HG03135 (cell line): ENCODE measurements around the gene AP4B1.

Experiments used
- ATAC-seq: cut with Tn5 transposase; IDR thresholded peaks from one replicate; pipeline ENCODE4 v1.9.1; 2021; ENCODE audit warnings: mild to moderate bottlenecking, moderate library complexity; ENCODE audit not compliant: unreplicated experiment

Gene AP4B1

DNA sequence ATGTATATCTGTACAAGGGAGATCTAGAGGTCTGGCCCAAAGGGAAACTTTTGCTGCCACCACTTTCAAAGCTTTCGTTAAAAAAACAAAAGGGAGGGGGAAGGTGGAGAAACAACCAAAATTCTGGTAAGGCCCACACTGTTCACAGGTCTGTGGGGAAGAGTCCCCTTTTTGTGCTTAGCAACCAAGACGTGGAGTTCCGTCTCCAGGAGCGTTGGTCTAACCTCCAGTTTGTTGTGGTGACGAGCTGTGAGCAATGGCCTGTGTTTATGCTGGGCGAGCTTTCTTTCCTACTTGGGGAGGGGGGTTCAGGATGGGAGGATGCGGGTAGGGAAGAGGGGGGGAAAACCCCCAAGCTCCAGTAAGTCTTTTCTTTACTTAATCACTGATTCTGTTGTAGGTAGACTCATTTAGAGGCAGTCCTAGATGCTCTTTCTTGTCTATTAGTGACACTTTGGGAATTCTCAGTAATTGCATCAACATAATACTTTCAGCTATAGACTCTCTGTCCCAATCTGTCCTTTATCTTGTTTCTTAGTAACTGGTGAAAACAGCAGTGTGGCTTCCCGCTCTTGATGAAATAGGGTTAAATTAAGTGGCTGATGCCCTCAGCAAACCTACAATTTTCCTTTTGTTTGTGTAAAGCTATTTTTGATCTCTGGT, 26.0 kb upstream of the AP4B1 start:
- ATAC-seq = peak; percentile 47

DNA sequence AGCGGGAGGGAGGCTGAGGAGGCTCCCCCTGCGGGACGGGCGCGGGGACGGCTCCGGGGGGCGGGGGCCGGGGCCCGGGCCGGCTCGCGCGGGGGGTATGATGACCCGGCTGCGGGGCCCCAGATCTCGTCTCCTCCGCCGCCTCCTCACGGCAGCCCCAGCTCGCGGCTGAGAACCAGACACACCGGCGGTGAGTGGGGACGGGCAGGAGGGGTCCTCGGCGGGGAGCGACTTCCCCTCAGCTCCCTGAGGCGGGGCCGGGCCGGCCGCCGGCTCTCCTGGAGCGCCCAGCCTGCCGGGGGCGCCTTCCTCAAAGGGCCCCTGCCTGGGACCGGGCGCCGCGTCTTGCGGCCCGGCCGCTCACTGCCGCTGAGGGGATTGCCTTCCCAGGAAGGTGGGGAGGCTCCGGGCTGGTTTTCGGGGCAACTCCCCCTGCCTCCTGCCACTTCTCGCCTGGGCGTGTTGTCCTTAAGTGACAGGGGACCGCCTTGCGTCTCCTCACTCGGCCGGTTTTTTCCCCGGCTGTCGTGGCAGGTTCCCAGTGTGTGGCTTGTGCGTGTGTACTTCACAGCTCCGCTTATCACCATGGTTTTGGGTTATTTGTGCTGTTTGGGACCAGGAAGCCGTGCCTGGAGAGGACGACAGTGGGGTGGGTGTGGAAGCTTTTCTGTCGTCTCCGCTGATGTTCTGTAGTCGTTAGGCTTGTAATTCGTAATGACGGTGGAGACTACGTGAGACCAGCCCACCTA, 25.3 kb upstream of the AP4B1 start:
- peak; percentile 32 for ATAC-seq

DNA sequence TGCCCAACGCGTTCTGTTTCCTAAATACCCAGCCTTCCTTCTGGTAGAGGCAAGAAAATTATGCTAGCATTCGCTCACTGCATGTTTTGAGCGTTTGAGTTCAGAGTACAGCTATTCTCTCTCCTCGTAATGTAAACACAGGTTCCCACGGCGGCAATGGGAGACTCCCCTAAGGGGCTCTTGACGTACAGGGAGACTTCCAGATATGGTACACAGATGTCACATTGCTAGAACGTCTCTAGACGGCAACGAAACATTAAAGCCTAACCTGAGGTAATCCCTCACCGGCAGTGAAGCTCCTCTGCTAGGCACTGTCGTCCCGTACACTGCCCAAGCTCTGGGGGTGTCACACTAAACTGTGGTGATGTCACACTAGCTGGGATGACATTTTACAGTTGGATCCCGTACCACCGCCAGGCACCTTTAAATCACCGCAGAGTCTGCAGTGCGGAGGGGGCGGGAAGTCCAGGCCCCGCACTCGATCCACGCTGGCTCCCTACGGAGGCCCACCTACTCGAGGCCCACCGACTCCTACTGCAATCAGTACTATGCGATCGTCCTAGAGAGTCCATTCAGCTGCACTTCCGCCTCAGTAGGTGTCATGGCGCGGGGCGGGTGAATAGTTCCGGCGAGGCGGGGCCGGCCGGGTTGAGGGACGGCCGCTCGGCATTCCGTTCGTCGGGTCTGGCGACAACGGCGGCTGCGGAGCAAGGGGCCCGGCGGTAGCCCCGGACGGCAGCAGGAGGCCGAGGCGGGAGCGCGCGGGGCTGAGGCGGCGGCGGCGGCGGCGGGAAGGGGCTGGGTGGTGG, 24.5 kb upstream of the AP4B1 start, which contains the start of gene HIPK1:
HIPK1 (plus strand) TSS at position 384 of the 809 bp plus-strand sequence.
- ATAC-seq = peak; percentile 55

DNA sequence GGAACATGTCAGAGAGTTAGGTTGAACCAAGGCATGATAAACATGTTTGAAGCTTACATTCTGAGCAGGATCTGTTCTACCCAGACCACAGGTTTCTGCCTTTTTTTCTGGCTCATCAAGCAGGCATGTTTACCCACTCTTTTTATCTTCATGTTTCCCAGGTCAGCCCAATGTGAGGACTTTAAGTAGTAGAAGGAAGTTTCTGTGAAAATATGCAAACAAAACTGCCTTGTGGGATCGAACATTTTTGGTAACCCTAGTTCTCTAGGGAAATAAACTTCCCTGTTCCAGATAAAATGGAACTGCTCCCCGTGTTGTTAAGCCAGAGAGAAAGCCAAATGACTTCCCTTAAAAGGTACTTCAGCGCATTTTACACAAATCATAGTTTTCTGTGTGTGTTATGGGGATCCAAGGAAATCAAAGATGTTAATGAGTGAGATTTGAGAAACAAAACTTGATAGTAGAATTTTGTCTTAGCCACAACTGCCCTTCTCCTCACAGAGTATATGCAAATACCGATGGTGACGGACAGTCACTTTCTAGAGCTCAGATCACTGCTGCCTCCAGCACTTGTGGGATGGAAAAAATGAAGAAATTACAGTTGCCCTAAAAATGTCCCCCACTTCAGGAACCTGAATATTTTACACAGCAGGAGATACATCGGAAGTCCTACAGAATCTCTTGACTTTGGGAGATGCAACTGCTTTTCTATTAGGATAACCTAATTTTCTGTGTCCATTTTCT, 23.8 kb upstream of the AP4B1 start:
- ATAC-seq = no peak

DNA sequence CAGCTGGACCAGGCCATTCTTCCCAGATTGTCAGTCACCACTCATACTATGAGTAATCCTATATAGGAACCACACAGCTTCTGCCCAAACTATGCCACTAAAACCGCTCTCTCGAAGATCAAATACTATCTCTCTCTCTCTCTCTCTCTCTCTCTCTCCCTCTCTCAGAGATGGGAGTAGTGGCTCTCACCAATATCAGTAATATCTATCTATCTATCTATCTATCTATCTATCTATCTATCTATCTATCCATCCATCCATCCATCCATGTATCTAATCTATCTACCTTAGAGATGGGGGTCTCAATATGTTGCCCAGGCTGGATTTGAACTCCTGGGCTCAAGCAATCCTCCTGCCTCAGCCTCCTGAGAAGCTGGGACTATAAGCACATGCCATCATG, 19.9 kb upstream of the AP4B1 start:
- no peak for ATAC-seq

DNA sequence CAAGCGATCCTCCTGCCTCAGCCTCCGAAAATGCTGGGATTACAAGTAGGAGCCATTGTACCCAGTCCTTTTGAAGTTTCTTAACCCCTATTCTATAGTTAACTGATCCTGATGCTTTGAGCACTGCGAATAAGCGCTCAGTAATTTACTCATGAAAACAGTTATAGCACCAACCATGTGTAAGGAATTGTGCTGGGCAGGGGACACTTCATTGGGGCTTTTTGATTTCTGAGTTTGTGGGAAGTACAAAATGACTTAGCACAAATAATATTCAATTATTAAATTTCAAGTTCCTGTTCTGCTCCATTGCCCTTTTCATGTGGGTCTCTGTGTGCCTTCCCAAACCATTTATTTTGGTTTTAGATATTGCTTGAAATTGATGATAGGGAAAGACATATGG, 18.4 kb upstream of the AP4B1 start:
- ATAC-seq = no peak

DNA sequence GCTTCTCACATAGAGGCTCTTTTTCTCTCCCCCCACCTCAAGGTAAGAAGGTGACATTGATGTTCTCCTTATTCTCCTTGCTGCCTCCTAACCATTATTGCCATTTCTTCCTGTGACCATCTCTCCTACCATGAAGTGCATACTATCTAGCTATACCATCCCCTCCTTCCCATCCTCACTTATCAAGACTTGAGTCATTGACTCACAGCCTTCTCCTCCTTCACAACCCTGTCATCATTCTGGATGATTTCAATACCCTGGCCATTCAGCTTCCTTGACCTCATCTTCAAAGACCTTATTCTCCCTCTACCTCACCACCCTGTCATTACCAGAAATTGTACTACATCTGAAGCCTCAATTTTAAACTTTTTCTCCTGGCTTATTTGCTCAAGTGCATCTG, 13.6 kb upstream of the AP4B1 start:
- no peak for ATAC-seq

DNA sequence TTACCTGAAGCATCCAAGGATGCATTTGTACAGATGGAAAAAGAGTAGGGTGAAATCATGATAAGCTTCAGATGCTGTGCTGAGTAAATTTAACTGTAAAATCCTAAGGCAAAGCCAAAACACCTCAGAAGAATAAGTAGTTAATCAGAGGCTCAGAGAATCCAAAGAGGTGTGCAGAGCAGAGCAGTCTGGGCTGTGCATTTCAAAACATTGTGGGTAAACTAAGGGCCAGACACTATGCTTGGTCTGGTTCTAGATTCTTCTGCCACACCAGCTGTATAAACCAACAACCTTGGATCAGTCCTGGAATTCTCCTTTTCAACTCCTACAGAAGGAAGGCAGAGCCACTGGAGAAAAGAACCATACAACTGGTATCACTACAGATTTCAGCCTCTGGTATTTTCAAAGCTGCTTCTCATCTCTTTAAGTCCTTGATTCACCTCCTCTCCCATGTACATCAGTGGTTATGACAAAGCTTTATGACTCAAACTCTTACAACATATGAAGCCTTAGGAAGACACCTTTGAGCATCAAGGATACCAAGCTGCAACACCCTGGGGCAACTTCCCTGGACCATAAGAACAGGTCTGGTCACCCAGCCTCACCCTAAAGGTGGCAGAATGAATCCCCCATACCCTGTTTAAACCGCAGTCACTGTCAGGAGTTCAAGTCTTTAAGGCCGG, 12.9 kb upstream of the AP4B1 start:
- ATAC-seq = no peak

DNA sequence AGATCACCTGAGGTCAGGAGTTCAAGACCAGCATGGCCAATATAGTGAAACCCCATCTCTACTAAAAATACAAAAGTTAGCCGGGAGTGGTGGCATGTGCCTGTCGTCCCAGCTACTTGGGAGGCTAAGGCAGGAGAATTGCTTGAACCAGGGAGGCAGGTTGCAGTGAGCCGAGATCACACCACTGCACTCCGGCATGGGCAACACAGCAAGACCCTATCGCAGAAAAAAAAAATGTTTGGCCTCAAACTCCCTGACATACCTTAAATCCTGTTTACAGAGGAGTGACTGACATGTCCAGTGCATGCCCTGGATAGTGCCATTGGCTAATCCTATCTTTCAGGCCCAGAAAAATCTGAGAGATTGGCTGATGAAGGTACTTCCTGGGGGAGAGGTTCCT, 12.4 kb upstream of the AP4B1 start:
- ATAC-seq = no peak

DNA sequence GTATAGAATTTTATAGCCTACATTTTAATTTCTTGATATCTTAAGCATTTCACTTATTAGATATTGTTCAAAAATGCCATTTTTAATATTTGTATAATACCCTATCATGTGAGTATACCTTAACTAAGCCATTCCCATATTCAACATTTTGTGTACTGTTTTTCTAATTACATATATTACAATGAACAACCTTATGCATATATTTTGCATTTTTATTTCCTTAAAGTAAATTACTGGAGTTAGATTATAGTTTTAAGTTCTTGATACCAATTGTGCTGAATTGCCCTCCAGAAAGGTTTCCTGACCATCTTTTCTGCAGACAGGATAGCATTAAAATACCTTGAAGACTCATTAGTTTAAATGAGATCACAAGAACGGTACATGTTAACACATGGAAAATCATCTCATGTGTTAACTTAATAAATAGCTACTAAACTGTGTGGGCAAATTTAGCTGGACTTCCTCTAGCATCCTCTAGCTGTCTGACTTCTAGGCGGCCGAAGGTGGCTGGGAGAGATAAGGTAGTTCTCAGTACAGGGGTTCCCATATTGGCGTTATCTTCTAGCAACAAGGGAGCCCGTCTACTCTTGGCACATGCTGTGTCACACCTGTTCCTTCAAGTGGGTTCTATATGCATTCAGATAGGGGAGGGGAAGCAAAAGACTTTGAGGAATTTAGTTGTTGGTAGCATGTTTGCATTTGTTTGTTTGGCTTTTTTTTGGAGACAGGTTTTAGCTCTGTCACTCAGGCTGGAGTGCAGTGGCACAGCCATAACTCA, 9.5 kb upstream of the AP4B1 start:
- ATAC-seq = no peak

DNA sequence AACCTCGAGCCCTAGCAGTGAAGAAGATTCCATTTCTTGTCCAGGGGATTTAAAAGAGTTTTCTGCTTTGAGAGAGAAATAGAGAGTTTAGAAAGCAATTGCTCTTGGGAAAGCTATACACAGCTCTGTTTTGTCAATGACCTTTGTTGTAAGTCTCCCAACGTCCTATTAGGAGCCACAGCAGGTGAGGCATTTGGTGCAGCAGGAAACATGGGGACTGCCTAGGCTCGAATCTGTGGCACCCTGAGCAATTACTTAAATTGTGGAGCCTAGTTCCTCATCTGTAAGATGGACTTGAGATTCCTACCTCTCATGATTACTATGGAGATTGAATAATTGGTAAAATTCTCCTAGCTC, 8.7 kb upstream of the AP4B1 start:
- ATAC-seq = no peak

DNA sequence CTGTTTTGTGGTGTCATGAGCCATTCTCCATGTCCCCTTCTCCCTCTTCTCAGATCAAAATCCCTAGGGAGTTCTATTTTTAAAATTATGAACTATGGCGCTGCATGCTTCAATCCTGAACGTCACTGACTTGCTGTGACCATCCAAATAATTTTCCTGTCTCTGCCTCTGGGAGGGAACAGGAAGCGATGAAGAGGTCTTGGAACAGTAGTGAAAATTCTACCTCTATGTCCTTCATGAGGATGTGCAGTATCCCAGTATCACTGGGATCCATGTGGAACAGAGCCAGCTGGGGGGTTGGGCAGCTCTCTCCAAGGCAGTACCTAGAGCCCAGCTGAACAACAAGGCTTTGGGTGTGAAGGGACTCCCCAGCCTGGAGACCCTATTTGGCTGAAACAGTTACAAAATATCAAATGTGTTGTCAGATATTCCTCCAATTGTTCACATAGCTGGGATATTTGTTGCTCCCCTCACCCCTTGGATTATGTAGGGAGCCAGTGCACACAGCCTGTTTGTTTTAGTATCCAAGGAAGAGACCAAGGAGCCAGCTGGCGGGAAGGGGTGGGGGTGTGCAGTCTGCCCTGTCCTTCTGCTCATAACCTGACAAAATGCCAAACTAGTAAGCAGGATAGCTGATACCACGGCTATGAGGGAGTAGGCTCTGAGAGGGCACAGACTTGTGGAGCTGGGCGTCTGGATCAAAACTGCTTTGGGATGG, 8.2 kb upstream of the AP4B1 start:
- no peak for ATAC-seq

DNA sequence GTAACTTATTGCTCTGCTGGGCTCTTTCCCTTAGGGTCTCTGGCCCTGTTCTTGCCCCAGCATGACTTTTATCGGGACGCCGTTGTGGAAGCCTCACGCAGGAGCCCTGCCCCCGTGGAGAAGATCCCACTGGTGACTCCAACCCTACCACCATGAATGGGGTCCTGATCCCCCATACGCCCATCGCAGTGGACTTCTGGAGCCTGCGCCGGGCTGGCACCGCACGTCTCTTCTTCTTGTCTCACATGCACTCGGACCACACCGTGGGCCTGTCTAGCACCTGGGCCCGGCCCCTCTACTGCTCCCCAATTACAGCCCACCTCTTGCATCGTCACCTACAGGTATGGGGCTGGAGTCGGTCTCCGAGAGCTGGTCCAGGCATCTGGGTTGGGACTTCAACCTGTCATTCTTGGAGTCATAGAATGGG, 849 bp upstream of the AP4B1 start:
- ATAC-seq = peak; percentile 10

DNA sequence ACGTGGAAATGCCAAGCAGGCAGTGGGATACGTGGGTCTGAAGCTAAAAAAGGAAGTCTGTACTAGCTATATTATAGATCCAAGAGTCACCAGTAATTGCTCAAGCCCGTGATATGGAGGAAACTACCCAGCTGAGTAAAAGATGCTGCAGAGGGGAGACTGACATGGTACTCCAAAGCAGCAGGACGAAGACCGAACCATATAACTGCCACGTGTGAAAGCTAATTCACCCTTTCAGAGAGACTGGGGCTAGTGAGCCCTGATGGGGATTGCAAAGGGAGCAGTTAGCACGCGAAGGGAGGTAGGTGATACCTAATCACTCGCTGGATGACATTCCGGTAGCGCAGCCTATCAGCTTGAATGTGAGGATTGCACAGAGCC, 316 bp downstream of the AP4B1 start:
- peak; percentile 28 for ATAC-seq

DNA sequence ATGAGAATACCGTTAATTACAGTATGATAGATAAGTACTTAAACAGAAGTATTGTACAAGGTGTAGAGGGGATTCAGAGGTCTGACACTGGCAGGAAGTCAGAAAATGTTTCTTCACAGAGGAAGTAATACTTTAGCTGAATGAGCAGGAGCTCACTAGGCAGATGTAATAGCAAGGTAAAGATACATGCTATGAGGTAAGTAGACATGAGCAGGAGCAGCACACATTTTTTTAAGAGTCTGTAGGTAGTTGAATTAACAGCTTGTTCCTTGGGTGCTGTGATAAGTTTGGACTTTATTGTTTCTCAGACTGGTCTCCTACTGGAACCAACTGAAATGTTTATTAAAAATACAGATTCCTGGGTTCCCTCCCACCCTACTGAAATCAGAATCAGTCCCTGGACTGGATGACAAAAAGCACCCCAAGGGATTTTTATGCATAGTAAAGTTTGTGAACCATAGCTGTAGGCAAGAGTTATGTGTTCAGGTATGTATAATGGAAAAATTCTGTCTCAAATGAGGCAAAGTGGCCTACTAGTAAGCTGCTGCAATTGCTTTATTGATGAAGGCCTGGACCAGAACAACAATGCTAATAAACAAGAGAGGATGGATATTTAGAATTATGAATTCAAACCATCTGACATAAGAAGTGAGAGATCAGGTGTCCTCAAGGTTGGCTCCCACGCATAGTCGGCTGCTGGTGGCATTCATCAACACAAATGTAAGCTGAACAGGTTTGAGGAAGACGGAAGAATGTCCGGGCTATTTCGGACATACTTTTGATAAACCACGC, 902 bp downstream of the AP4B1 start:
- no peak for ATAC-seq

DNA sequence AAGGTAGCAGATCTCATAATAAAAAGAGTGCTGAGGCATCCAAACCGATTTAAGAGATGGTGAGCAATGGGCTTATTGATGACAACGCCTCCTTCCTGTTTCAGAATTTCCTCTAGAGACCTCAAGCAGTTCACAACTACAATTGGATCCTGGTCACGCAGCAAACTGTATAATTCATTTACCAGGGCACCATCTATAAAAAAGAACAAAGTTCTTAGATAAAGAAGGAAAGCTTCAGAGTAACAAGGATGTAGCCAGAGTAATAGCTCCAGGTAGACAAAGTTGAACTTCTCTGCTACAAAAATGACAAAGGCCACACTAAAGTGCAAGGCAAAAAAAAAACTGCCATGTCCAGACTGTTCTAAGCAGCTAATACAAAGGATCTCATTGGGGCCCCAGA, 3.4 kb downstream of the AP4B1 start:
- no peak for ATAC-seq

DNA sequence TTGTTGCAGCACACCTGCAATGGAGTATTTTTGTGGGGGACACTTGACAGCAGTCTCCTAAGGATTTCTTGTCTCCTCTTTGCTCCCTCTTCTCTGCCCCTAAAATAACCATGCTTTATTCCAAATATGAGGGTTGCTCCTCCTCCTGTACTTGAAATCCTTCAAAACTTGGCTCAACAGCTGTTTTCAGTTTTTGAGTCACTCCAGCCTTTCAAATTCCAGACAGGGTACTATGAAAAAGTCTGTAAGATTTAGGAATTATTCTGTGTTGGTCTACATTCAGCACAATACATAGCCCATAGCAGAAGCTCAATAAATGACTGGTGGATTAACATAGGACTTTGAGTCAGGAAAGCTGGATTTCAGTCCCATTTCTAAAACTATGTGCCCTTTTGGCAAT, 5.5 kb downstream of the AP4B1 start:
- no peak for ATAC-seq

DNA sequence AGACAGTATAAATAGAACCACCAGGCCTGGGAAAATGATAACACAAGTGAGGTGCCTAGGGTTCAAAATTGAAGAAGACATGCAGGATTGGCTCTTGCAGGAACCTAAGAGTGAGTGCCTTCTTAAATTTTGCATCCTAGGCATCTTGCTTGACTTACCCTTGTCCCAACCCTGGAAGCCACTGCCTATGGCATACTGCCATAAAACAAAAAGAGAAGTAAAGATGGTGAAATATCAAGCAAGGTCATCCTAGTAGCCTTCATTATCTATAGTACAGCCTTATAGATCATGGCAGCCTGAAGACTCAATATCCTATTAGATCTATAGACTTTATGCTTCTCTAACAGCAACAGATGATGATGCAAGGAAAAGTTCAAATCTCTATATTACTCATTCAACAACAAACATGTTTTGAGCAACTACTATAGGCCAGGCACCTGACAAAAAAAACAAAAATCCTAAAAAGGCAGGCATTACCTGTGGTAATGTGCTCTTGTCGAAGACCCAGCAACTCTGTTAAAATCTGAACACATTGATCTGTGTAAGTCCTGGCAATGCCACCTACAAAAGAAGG, 6.3 kb downstream of the AP4B1 start:
- ATAC-seq = no peak
